Mucosa of gallbladder (tissue), 1 donor: ENCODE data around the gene RELCH. TPM values are rescaled to one million over a fixed set of nuclear protein-coding genes. Genes with fewer than 3 reads are reported as not detected.

ENCODE experiments used
- DNase-seq: peaks from one replicate; pipeline ENCODE4 v3.0.0-alpha.2; 2020; ENCODE audit warnings: low spot score
- total RNA-seq: library from RNA; stranded (reverse); gene quantifications from one replicate; pipeline ENCODE4 v1.2.1, GENCODE V29; 2021
- donor health status: DM: no; HTN: no; CAD: no.

Gene RELCH
- total RNA-seq, 1 donor from 2014 or later: 31.0 TPM

DNA sequence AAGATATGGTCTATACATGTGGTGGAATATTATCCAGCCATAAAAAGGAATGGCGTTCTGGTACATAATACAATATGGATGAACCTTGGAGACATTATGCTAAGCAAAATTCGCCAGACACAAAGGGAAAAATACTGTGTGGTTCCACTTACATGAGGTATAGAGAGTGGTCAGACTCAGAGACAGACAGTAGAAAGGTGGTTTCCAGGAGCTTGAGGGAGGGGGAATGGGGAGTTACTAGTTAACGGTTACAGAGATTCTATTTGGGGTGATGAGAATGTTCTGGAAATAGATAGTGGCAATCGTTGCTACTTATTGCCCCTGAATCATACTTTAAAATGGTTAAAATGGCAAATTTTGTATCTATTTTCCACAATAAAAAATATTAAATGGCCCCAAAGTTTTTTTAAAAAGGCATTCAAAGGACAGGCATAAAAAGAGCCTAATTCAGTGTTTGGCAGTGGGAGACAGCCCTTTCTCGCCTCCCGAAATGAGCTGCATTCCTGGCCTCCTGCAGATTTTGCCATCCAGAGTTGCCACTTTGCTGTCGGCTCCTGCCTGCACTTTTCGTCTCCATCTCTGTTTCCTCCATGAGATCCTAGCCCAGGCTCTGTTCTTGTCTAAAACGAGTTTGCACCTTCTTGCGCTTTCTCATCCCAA lies 151.5 kb downstream of the RELCH start:
- no peak for DNase-seq

GRCh38 chr18:62339106-62339988 lies 152.3 kb downstream of the RELCH start:
- no peak for DNase-seq

GRCh38 chr18:62340996-62341395 lies 153.9 kb downstream of the RELCH start:
- no peak for DNase-seq

DNA sequence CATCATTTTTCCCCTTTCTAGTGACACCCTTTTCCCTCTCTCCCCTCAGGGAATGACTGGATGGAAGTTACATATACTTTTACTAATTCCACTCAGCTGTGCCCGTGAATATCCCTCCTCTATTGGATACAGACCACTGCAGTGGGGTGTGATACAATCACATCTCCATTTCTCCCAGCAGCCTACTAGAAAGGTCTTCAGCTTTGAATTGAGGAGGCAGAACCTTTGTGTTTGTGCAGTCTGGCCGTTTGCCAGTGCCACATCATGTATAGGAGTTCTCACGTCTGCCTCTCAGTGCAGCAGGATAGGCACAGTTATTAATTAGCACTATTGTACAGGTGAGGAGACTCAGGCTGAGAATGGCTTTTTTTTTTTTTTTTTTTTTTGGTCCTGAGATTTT lies 154.4 kb downstream of the RELCH start:
- DNase-seq: no peak

GRCh38 chr18:62342884-62343283 lies 155.8 kb downstream of the RELCH start:
- no peak for DNase-seq

- DNase-seq: no peak
These were observed 156.3 kb downstream of the RELCH start for GRCh38 chr18:62343316-62343715.

DNA sequence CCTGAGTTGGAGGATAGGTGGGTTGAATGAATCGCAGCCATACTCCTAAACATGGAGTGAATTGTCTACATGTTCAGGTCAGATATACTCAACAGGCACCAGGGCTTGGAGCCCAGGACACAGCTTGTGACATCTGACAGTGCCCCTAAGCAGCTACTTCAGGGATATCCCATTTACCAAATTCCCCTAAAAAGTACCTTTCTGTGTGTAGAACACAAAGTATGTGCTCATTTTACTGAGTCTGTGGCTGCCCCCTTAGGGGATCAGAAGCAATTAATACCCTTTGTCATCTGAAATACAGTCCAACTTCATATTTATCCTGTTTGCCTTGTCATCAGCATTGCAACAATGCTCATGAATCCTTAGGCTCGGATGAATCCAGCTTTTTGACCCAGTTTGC lies 158.9 kb downstream of the RELCH start:
- no peak for DNase-seq

GRCh38 chr18:62346333-62347088 lies 159.5 kb downstream of the RELCH start:
- DNase-seq: no peak

DNA sequence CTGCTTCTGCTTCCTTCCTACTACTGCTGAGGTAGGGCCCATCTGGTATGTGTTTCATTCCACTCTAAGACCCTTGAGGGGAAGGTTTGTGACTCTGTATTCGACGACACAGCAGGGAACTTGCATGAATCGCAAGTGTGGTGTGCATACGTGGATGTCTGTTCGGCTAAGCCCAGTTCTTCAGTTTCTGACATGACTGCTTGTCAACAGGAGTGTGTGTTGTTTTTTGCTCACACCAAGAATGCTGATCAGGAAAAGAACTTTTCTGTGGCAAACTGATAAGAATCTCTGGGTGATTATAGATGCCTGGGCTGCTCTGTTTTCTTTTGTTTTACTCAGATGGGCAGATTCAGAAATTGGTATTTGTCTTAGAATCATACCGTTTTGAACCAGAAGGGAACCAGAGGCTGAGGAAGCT lies 160.0 kb downstream of the RELCH start:
- no peak for DNase-seq

DNA sequence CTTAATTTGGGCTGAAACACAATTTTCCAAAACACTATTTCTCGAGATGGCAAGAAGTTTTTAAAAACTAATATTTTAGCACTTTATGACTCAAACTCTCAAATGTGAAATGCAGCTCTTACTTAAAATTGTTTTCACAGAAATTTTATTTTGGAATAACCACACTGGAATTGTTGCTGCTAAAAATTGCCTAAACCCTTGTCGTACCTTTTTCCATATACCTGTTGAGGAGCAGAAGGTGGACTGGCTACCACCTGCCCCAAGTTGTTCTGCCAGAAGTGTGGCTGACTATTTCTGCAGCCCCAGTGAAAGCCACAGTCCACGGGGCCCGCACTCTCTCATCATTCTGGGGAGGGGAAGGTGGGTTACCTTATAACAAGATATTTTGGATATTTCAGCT lies 161.4 kb downstream of the RELCH start:
- DNase-seq: no peak

GRCh38 chr18:62353170-62353569 lies 166.1 kb downstream of the RELCH start:
- DNase-seq: no peak

DNA sequence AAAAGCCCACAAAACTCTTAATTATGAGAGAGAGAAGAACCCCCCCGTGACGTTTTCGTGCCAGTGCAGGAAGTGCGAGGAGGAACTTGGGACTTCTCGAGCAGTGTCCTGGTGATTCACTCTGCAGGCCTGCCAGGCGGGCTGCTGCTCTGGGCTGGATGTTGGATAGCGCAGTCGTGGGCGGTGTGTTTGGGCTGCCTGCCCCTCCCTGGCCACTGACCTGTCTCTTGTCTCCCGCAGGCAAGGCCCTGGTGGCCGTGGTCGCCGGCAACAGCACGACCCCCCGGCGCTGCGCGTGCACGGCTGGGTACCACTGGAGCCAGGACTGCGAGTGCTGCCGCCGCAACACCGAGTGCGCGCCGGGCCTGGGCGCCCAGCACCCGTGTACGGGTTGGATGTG lies 167.1 kb downstream of the RELCH start:
- no peak for DNase-seq

DNA sequence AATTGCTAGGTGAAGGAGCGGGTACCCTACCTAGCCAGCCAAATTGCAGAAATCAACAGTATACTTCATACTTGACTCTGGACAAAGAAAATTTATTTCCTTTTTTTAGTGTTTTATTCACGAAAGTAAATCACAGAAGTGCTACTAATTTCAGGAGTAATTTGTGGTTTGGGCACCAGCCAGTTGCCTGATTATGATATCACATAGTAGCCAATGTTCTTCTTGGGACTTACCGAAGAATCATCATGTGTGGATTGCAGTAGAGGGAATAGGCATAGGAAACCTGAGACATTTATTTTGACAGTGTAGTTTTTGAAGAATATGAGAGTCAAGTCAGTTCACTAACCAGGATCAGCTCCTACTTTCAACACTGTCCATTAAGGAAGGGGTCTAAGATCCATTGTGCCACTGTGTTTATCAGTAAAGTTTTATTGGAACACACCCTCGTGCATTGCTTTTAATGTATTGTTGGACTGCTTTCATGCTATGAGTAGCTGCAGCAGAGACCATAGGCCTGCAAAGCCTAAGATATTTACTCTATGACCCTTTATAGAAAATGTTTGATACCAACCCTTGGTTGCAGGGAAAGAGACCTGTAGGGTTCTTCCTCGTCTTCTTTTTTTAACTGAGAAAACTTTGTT lies 170.1 kb downstream of the RELCH start:
- no peak for DNase-seq

Other genes starting within 250 kb of the RELCH start
- 24.2 TPM for gene PIGN, start 199 bp upstream of the RELCH start, total RNA-seq
- 38.9 TPM for gene TNFRSF11A, start 138.1 kb downstream of the RELCH start, total RNA-seq